Activated CD8-positive, alpha-beta memory T cell treated with anti-CD3 and anti-CD28 coated beads, Interleukin-2, amount 10 ng/mL, durations not matched to agents 7 days and 5 days (primary cell): Measurements from ENCODE around the gene NCKAP5. TPM values are rescaled to one million over a fixed set of nuclear protein-coding genes. Genes with fewer than 3 reads are reported as not detected.

Source experiments
- ATAC-seq: fragments of 150-1000 bp; cut with Tn5 transposase; one replicate; pipeline ENCODE4 v1.10.0; 2021; ENCODE audit warnings: moderate library complexity
- CTCF ChIA-PET: fragments of 350-600 bp; sonication (Branson Sonifier 250); formaldehyde crosslinking; loops from one replicate; lab custom pipeline; 2021; ENCODE audit warnings: antibody characterized with exemption; lab: Charles Lee
- DNase-seq: peaks from one replicate; pipeline ENCODE4 v3.0.0-alpha.2; 2020
- H3K27ac Mint-ChIP-seq: one replicate; pipeline ENCODE4 v1.8.0; 2021; ENCODE audit warnings: mild to moderate bottlenecking, mixed read lengths
- H3K27me3 Mint-ChIP-seq: one replicate; pipeline ENCODE4 v1.8.0; 2021; ENCODE audit warnings: mixed read lengths
- H3K36me3 Mint-ChIP-seq: one replicate; pipeline ENCODE4 v1.8.0; 2021; ENCODE audit warnings: mild to moderate bottlenecking, mixed read lengths
- H3K4me1 Mint-ChIP-seq: one replicate; pipeline ENCODE4 v1.8.0; 2021; ENCODE audit warnings: mixed read lengths
- H3K4me3 Mint-ChIP-seq: one replicate; pipeline ENCODE4 v1.8.0; 2021; ENCODE audit warnings: mild to moderate bottlenecking, moderate library complexity, mixed read lengths
- H3K9me3 Mint-ChIP-seq: one replicate; pipeline ENCODE4 v1.8.0; 2022; ENCODE audit warnings: low read depth, mixed read lengths
- total RNA-seq, 2 experiments: library from RNA; stranded (reverse); gene quantifications; one replicate each; pipeline ENCODE4 v1.2.3, GENCODE V29; 2021

NCKAP5 gene
- total RNA-seq, 2 experiments from 2014 or later = not detected

DNA sequence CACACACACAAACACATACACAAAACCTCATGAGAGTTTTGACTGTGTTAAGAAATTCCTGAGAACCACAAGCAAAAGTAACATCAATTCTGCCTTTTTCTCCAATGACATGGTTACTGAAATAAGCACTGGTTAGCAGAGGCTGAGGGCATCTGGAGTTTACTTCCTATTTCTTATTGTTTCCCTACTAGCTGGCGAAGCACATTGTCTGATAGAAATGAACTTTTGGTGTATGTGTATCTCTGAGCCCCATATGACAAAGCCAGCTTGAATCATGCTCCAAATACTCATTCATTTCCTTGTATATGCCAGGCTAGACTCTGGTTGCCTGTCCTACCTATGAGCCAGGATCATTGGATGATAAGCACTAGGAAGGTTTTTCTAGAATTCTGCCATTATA, 203.1 kb downstream of the NCKAP5 start:
- Mint-ChIP-seq H3K27ac (no peak overlapping the region), H3K27me3 (no peaks in the 10 kb centered on the region), H3K9me3 (peaks cover 2% of the 10 kb centered on the region), H3K4me1 (peaks cover 10% of the 10 kb centered on the region), H3K36me3 (no peaks in the 10 kb centered on the region), H3K4me3 (no peak overlapping the region)
- ATAC-seq (no peak), DNase-seq (no peak)
- CTCF ChIA-PET = no interaction called here

DNA sequence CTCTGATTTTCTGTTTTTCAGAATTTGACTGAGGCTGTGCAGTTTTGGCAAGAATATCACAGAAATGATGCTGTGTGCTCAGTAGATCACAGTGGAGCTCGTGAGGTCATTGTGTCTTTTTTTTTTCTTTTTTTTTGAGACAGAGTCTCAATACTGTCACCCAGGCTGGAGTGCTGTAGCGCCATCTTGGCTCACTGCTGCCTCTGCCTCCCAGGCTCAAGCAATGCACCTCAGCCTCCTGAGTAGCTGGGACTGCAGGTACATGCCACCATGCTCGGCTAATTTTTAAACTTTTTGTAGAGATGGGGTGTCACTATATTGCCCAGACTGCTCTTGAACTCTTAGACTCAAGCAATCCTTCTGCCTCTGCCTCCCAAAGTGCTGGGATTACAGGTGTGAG, 203.6 kb downstream of the NCKAP5 start:
- no peak overlapping the region for H3K27ac Mint-ChIP-seq

DNA sequence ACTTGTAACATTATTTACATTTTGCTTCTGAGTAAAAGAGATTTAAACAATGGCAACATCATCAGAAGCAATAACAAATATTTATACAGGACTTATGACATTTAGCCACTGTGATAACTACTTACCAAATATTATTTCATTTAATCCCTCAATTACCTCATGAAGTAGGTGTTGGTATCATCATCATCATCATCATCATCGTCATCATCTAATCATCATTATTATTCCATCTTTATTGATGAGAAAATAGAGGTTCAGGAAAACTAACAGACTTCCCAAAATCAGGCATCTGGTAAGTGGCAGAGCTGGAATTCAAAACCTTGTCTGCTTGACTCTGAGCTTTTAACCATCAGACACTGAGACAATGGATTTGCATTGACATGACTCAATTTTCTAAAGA, 204.4 kb downstream of the NCKAP5 start:
- Mint-ChIP-seq H3K4me3 (no peak overlapping the region), H3K27ac (no peak overlapping the region), H3K4me1 (peaks cover 13% of the 10 kb centered on the region), H3K36me3 (no peaks in the 10 kb centered on the region), H3K9me3 (peaks cover 2% of the 10 kb centered on the region), H3K27me3 (no peaks in the 10 kb centered on the region)
- DNase-seq (no peak), ATAC-seq (no peak)
- CTCF ChIA-PET = no interaction called here

More for the DNA sequence above, 203.6 kb downstream of the NCKAP5 start:
- peaks cover 2% of the 10 kb centered on the region for H3K9me3 Mint-ChIP-seq
- no peak overlapping the region for H3K4me3 Mint-ChIP-seq
- ATAC-seq (no peak), DNase-seq (no peak)
- H3K36me3 Mint-ChIP-seq = no peaks in the 10 kb centered on the region
- CTCF ChIA-PET = no interaction called here
- H3K4me1 Mint-ChIP-seq = peaks cover 13% of the 10 kb centered on the region
- H3K27me3 Mint-ChIP-seq = no peaks in the 10 kb centered on the region

DNA sequence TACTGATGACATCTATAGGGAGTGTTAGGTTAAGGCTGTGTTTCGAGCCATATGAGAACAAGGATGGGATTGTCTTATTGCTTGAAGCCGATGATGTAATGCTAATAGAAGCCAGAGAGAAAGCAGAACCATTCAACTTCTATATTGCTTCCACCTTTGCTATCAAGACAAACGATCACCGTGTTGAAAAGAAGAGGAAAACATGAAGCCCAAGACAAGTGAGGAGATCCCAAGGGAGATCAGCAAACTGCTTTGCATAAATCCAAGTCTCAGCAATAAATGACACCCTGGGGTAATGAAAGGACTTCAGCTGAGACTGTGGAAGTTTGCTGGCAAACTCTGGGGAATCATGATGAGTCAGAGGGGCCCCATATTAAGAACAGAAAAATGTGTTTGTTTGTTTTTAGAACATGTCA, 206.2 kb downstream of the NCKAP5 start:
- no peak for ATAC-seq
- H3K9me3 Mint-ChIP-seq = peaks cover 2% of the 10 kb centered on the region
- CTCF ChIA-PET = no interaction called here
- no peak overlapping the region for H3K4me3 Mint-ChIP-seq
- DNase-seq = no peak
- H3K4me1 Mint-ChIP-seq = peaks cover 13% of the 10 kb centered on the region
- H3K27me3 Mint-ChIP-seq = no peaks in the 10 kb centered on the region
- H3K27ac Mint-ChIP-seq = no peak overlapping the region
- no peaks in the 10 kb centered on the region for H3K36me3 Mint-ChIP-seq

DNA sequence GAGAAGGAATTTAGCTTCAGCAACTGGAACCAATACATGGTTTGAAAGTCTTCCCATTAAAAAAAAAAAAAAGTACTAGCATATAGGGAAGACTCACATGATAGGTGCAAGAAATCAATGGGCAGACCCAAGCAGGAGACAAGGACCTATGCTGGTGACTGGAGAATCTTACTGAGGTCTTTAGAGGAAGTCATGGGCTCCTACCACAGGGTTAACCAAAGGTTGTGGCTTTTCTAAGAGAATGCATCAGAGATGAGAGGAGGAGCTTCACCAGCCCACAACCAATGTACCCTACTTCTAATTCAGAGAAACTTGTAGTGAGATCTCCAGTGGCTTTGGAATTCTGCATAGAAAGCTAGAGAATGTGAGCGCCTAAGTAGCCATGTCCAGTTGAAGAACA, 207.4 kb downstream of the NCKAP5 start:
- CTCF ChIA-PET = no interaction called here

DNA sequence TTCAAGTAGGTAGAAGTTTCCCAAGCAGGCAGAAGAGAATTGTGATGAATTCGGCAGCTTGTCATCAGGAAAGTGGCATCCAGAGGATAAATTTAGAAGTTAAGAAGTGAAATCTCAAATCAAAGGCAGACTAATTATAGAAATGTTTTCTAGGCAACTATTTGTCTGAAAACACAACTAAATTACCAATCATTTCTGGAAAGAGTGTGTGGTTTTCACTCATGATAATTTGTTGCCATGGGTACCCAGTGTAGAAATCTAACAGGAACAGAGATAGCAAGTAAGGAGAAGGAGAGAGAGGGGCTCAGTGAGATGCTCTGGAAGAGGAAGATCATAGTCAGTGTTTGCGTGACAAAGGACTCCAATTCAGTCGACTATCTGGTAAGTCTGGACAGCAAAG, 208.1 kb downstream of the NCKAP5 start:
- Mint-ChIP-seq H3K27me3 (no peaks in the 10 kb centered on the region), H3K27ac (no peak overlapping the region), H3K4me3 (no peak overlapping the region), H3K36me3 (no peaks in the 10 kb centered on the region), H3K9me3 (peaks cover 2% of the 10 kb centered on the region), H3K4me1 (peaks cover 13% of the 10 kb centered on the region)
- ATAC-seq (no peak), DNase-seq (no peak)
- CTCF ChIA-PET = no interaction called here

More for the DNA sequence above, 207.4 kb downstream of the NCKAP5 start:
- DNase-seq (peak; percentile 40), ATAC-seq (peak; percentile 20)
- H3K27ac Mint-ChIP-seq = no peak overlapping the region
- no peaks in the 10 kb centered on the region for H3K27me3 Mint-ChIP-seq
- H3K4me3 Mint-ChIP-seq = no peak overlapping the region
- peaks cover 13% of the 10 kb centered on the region for H3K4me1 Mint-ChIP-seq
- H3K9me3 Mint-ChIP-seq = peaks cover 2% of the 10 kb centered on the region
- no peaks in the 10 kb centered on the region for H3K36me3 Mint-ChIP-seq

DNA sequence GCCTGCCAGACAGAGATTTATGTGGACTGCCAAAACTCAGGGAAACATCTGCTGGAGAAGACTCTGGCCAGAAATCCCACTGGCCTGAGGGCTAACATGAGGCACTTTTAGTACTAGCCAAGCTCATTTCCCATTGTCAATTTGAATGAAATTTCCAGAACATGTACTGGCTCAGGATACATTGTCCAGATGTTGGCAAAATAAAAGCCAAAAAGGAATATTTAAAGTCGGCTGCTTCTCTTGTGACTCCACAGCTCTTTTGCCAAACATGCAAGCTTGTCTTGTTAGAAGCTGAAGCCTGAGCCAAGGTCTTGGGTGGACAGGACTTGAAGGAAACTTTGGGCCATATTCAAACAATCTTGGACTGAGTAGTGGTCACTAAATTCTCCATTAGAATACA, 215.5 kb downstream of the NCKAP5 start:
- ATAC-seq (no peak), DNase-seq (no peak)
- Mint-ChIP-seq H3K9me3 (peaks cover 2% of the 10 kb centered on the region), H3K4me3 (no peak overlapping the region), H3K27me3 (no peaks in the 10 kb centered on the region), H3K27ac (no peak overlapping the region), H3K36me3 (no peaks in the 10 kb centered on the region), H3K4me1 (no peaks in the 10 kb centered on the region)
- CTCF ChIA-PET = no interaction called here

DNA sequence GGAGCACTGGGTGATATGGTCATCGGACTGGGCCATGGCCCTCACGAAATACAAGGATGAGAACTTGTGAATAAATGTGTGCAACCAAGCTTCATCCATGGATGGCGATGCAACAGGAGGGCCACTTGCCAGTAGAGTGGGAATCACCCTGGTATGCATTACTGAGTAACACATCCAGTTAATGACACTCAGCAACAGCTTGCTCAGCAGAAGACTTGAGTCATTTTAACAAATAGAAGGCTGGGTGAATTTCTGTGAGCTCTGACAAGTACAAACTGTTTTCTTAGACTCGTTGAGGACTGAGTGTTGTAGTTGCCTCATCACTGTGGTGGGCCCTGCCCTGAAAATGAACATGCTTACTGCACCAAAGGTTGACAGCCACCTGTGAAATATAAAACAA, 221.6 kb downstream of the NCKAP5 start:
- Mint-ChIP-seq H3K4me1 (no peaks in the 10 kb centered on the region), H3K4me3 (no peak overlapping the region), H3K36me3 (no peaks in the 10 kb centered on the region), H3K27me3 (no peaks in the 10 kb centered on the region), H3K27ac (no peak overlapping the region), H3K9me3 (no peaks in the 10 kb centered on the region)
- CTCF ChIA-PET = no interaction called here
- no peak for DNase-seq
- no peak for ATAC-seq

DNA sequence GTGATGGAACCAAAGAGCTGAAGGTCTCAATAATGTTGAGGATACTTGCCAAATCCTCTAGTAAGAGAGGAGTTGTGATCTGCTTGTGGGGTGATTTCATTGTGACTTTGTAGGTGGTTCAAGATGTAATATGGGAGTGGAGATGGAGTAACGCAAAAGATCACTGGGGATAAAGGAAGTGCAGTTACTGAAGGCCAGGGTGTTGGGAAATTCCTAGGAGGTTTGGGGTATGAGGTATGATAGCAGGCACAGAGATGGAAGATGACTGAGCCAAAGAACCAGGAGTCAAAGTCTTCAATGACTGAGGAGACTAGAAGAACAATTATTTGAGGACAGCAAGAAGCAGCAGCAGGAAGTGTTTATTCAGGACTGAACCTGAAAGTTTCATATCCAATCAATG, 222.6 kb downstream of the NCKAP5 start:
- no peak for ATAC-seq
- Mint-ChIP-seq H3K27me3 (no peaks in the 10 kb centered on the region), H3K9me3 (no peaks in the 10 kb centered on the region), H3K4me3 (no peak overlapping the region), H3K27ac (no peak overlapping the region), H3K36me3 (no peaks in the 10 kb centered on the region), H3K4me1 (no peaks in the 10 kb centered on the region)
- CTCF ChIA-PET = no interaction called here
- DNase-seq = no peak

DNA sequence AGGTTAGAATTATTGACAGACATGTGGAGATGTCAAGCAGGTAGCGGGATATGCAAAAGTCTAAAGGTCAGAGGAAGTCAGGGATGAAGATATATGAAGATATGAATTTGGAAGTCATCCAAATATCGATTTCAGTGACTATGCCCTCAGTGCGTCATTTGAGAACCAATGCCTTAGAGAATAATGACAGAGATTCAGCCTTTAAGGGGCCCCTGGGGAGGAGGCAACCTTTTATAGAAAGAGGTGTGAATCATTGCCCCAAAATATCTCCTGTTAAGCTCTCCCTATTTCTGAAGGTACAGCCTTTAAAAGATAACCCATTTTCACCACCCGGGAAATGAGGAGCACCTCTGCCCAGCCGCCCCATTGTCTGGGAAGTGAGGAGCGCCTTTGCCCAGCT, 223.4 kb downstream of the NCKAP5 start:
- CTCF ChIA-PET = no interaction called here
- DNase-seq = no peak
- Mint-ChIP-seq H3K27me3 (no peaks in the 10 kb centered on the region), H3K27ac (no peak overlapping the region), H3K36me3 (no peaks in the 10 kb centered on the region), H3K4me1 (no peaks in the 10 kb centered on the region), H3K9me3 (no peaks in the 10 kb centered on the region), H3K4me3 (no peak overlapping the region)
- ATAC-seq = no peak

DNA sequence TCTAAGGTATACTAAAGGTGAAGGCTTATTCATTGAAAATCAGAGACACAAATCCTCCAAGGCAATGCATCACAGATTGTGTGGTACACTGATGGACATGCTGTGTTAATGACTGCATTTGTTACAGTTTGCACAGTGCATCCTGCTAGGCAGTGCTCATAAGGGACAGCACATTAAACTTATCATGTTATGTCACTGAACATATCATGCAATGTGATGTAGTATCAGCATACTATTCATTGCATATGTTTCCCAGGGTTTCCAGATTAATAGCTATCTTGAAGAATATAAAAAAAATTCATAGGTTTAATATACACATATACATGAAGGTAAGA, 225.3 kb downstream of the NCKAP5 start:
- no peaks in the 10 kb centered on the region for H3K36me3 Mint-ChIP-seq
- DNase-seq = no peak
- ATAC-seq = no peak
- H3K4me3 Mint-ChIP-seq = no peak overlapping the region
- no peak overlapping the region for H3K27ac Mint-ChIP-seq
- no peaks in the 10 kb centered on the region for H3K4me1 Mint-ChIP-seq
- H3K9me3 Mint-ChIP-seq = no peaks in the 10 kb centered on the region
- CTCF ChIA-PET = no interaction called here
- H3K27me3 Mint-ChIP-seq = no peaks in the 10 kb centered on the region

DNA sequence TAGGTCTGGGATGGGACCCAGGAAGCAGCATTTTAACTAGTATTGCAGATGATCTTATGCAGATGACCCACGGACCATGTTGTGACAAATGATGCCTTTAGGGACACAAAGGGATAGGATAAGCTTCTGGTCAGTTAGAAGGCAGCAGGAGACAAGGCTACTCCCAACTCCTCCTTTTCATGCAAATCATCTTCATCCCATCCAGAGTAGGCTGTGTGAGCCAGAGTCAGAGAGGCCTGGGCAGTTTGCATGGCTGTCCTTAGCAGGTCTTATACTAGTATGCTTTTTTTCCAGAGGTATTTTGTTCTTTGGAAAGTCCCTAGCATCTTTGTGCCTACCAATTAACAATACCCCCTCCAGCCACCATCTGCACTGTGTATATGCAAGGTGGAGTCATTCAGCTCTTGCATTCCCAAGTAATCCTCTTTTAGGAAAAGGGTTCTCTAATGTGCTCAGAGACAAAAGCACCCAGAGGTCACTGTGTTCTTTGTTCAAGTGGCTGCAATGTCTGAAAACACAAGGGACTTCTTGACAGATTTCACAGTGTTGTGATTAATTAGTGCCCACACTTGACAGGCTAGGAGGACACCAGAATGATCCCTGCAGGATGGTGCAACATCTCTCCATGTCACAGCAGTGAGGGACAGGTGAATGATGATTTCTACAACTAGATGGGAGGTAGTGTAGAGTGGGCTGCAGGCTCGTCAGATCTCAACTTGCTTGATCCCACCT, 225.8 kb downstream of the NCKAP5 start:
- no peaks in the 10 kb centered on the region for H3K9me3 Mint-ChIP-seq
- no peak overlapping the region for H3K27ac Mint-ChIP-seq
- H3K4me1 Mint-ChIP-seq = no peaks in the 10 kb centered on the region
- H3K4me3 Mint-ChIP-seq = no peak overlapping the region
- no peaks in the 10 kb centered on the region for H3K36me3 Mint-ChIP-seq
- no peak for ATAC-seq
- no peak for DNase-seq
- CTCF ChIA-PET = no interaction called here
- H3K27me3 Mint-ChIP-seq = no peaks in the 10 kb centered on the region

DNA sequence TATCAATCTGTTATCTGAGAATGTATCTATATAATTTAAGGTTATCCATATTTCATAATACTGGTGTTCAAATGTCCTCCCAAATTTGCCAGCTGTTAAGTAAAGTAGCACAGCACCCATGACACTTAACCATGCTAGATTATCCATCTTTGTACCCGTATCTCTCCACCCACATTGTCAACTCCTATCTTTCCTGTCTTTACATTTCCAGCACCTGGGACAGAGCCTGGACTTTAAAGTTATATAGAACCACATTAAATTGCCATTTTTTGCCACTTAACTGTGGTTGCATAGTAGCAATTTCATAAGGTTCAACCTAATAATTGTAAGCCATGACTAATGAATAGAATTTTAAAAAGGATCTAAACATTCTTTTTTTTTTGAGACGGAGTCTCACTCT, 226.7 kb downstream of the NCKAP5 start:
- H3K36me3 Mint-ChIP-seq = no peaks in the 10 kb centered on the region
- no peak overlapping the region for H3K27ac Mint-ChIP-seq
- H3K4me1 Mint-ChIP-seq = no peaks in the 10 kb centered on the region
- CTCF ChIA-PET = no interaction called here
- H3K27me3 Mint-ChIP-seq = no peaks in the 10 kb centered on the region
- H3K4me3 Mint-ChIP-seq = no peak overlapping the region
- ATAC-seq = no peak
- DNase-seq = no peak
- no peaks in the 10 kb centered on the region for H3K9me3 Mint-ChIP-seq

DNA sequence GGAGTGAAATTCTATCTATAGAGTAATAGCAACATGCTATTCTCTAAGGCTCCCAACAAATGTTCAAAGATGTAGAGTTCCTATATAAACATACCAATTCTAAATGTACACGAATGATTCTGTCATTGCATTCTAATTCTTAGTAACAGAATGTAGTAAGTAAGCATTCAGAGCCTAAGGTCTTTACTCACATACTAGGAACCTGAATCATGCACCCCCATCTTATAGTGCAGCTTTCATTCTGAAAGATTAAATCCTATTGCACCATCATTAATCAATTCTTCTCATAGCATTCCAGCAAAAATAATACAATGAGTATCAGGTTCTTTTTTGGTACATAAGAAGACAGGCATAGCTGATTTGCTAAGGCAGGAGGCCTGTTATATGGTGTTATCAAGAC, 230.0 kb downstream of the NCKAP5 start:
- Mint-ChIP-seq H3K27ac (no peak overlapping the region), H3K4me3 (no peak overlapping the region), H3K36me3 (no peaks in the 10 kb centered on the region), H3K27me3 (no peaks in the 10 kb centered on the region), H3K4me1 (no peaks in the 10 kb centered on the region), H3K9me3 (no peaks in the 10 kb centered on the region)
- no peak for ATAC-seq
- no peak for DNase-seq
- CTCF ChIA-PET = no interaction called here

DNA sequence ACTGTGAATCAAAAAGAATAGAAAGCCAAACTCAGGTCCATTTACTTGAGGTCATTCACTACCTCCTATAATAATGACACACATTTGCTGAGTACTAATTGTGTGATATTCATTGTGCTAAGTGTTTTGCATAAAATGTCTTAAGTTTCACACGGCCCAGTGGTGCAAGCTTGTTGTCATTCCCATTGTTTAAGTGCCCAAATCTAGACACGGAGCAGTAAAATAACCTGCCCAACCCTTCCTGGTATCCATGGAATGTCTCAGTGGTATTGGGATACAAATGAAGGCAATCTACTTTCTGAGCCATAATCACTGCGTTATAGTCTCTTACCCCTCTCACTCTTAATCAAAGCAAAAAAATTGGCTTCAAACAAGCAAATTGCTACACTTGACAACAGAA, 233.3 kb downstream of the NCKAP5 start:
- CTCF ChIA-PET = no interaction called here
- no peaks in the 10 kb centered on the region for H3K4me1 Mint-ChIP-seq
- H3K36me3 Mint-ChIP-seq = no peaks in the 10 kb centered on the region

More for the DNA sequence above, 233.3 kb downstream of the NCKAP5 start:
- no peak for DNase-seq
- no peaks in the 10 kb centered on the region for H3K9me3 Mint-ChIP-seq
- no peaks in the 10 kb centered on the region for H3K27me3 Mint-ChIP-seq
- H3K27ac Mint-ChIP-seq = no peak overlapping the region
- no peak overlapping the region for H3K4me3 Mint-ChIP-seq
- ATAC-seq = no peak
